SJCRH30 (cell line): ENCODE results near the gene SFT2D2. TPM values are rescaled to one million over a fixed set of nuclear protein-coding genes. Genes with fewer than 3 reads are reported as not detected.

Experiments
- DNase-seq, 2 experiments: peaks; one replicate each; pipeline ENCODE4 v3.0.0-alpha.2; 2015 to 2020
- H3K27ac ChIP-seq: fragments of 250-450 bp; sonication (Bioruptor Pico); 2 replicates; pipeline ENCODE4 v1.5.1; 2020; ENCODE audit warnings: mild to moderate bottlenecking, moderate library complexity
- H3K27me3 ChIP-seq: fragments of 250-450 bp; sonication (Bioruptor Pico); 2 replicates; pipeline ENCODE4 v1.5.1; 2020; ENCODE audit warnings: mild to moderate bottlenecking, moderate library complexity
- H3K36me3 ChIP-seq: fragments of 250-450 bp; sonication (Bioruptor Pico); 2 replicates; pipeline ENCODE4 v1.5.1; 2020; ENCODE audit warnings: mild to moderate bottlenecking, moderate library complexity
- H3K4me1 ChIP-seq: fragments of 250-450 bp; sonication (Bioruptor Pico); 2 replicates; pipeline ENCODE4 v1.5.1; 2020; ENCODE audit warnings: mild to moderate bottlenecking, moderate library complexity
- H3K4me3 ChIP-seq: fragments of 250-450 bp; sonication (Bioruptor Pico); 2 replicates; pipeline ENCODE4 v1.5.1; 2020; ENCODE audit warnings: mild to moderate bottlenecking, moderate library complexity
- H3K9me3 ChIP-seq: fragments of 250-450 bp; sonication (Bioruptor Pico); replicated peaks from 2 replicates; pipeline ENCODE4 v1.5.1; 2020; ENCODE audit warnings: mild to moderate bottlenecking, moderate library complexity
- total RNA-seq: library from RNA; depleted of rRNA; stranded (reverse); fragments of >200 nt; shearing (Covaris generic); gene quantifications from 2 replicates; pipeline ENCODE4 v1.2.3, GENCODE V29; 2014; rRNA removed

The SFT2D2 gene
- total RNA-seq, 1 experiment from 2014 or later: 33.6 TPM

- no peak for DNase-seq
- no peak overlapping the region for H3K27ac ChIP-seq
- no peaks in the 10 kb centered on the region for H3K36me3 ChIP-seq
- H3K4me3 ChIP-seq: no peak overlapping the region
- no peaks in the 10 kb centered on the region for H3K9me3 ChIP-seq
- H3K27me3 ChIP-seq: no peaks in the 10 kb centered on the region
- H3K4me1 ChIP-seq: peaks cover 7% of the 10 kb centered on the region
These were observed 71.4 kb downstream of the SFT2D2 start for GRCh38 chr1:168297019-168297730.

DNA sequence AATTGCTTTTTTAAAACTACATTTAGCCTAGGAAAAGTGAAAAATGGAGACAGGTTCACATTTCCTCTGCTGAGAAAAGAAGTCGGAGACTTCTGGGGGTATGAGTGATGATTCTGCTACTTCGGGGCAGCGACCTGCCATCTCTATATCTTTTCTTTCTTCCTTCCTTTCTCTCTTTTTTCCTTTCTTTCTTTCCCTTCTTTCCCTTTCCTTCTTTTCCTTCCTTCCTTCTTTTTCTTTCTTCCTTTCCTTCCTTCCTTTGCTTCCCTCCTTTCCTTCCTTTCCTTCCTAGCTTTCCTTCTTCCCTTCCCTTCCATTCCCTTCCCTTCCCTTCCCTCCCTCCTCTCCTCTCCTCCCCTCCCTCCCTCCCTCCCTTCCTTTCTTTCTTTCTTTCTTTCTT lies 72.6 kb downstream of the SFT2D2 start:
- Histone ChIP-seq H3K4me3 (no peak overlapping the region), H3K4me1 (peaks cover 7% of the 10 kb centered on the region), H3K36me3 (no peaks in the 10 kb centered on the region), H3K9me3 (no peaks in the 10 kb centered on the region), H3K27ac (no peak overlapping the region), H3K27me3 (no peaks in the 10 kb centered on the region)
- DNase-seq: no peak

GRCh38 chr1:168300626-168301025 lies 74.8 kb downstream of the SFT2D2 start:
- Histone ChIP-seq H3K4me1 (peaks cover 7% of the 10 kb centered on the region), H3K4me3 (no peak overlapping the region), H3K27ac (no peak overlapping the region), H3K36me3 (no peaks in the 10 kb centered on the region), H3K27me3 (no peaks in the 10 kb centered on the region), H3K9me3 (no peaks in the 10 kb centered on the region)
- no peak for DNase-seq

DNA sequence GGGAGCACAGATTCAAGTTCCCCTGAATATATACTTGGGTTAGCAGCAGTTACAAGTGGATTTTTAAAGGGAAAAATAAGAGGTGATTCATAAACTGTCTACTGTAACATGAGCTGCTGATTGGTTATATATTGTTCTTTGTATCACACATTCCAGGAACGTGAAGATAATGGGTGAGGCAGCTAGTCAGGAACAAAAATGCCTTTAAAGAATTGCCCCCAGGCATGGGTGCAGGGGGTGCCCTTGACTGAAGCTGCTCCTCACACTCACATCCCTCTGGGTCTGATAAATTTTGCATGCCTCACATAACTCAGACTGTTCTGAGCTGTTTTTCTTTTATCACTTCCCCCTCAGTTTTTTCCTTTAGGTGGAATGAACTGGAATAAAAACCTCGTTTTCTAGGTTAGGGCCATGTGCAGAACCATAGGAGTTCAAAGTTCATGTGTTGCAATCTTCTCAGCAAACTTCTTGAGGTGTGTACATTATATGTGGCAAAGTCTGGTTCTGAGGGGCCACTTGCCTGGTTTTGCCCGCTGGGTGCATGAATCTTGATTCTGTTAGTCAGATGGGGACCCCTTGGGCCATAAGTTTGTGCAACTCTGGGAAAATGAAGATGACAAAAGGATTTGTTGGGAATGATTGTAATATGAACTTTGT lies 76.0 kb downstream of the SFT2D2 start:
- Histone ChIP-seq H3K4me3 (no peak overlapping the region), H3K27ac (no peak overlapping the region), H3K36me3 (no peaks in the 10 kb centered on the region), H3K4me1 (peaks cover 7% of the 10 kb centered on the region), H3K9me3 (no peaks in the 10 kb centered on the region), H3K27me3 (no peaks in the 10 kb centered on the region)
- peak; percentile 15 to 22 for DNase-seq

Other genes with a start within 250 kb of the SFT2D2 start
- 15.4 and 19.3 TPM in 2 replicates for gene GPR161, start 89.1 kb upstream of the SFT2D2 start, total RNA-seq
- 36.9 and 41.5 TPM in 2 replicates for gene TIPRL, start 47.0 kb upstream of the SFT2D2 start, total RNA-seq
- gene TBX19, start 54.9 kb downstream of the SFT2D2 start, total RNA-seq: 0.79 and 1.1 TPM in 2 replicates